ENCODE measurements around the gene MET.
"Not testable (repeated sequence)": the region's sequence is repeated elsewhere in the genome, so short reads cannot be mapped to it uniquely, and the experiment has no call there.

MET gene

DNA sequence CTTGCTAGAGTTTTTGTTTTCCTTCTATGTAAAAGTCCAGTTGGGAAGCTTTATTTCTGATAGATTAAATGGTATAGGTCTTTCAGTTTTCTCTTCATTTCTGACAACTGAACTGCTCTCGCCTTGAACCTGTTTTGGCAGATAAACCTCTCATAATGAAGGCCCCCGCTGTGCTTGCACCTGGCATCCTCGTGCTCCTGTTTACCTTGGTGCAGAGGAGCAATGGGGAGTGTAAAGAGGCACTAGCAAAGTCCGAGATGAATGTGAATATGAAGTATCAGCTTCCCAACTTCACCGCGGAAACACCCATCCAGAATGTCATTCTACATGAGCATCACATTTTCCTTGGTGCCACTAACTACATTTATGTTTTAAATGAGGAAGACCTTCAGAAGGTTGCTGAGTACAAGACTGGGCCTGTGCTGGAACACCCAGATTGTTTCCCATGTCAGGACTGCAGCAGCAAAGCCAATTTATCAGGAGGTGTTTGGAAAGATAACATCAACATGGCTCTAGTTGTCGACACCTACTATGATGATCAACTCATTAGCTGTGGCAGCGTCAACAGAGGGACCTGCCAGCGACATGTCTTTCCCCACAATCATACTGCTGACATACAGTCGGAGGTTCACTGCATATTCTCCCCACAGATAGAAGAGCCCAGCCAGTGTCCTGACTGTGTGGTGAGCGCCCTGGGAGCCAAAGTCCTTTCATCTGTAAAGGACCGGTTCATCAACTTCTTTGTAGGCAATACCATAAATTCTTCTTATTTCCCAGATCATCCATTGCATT, 27.1 kb downstream of the MET start:
- no peak for DNase-seq

DNA sequence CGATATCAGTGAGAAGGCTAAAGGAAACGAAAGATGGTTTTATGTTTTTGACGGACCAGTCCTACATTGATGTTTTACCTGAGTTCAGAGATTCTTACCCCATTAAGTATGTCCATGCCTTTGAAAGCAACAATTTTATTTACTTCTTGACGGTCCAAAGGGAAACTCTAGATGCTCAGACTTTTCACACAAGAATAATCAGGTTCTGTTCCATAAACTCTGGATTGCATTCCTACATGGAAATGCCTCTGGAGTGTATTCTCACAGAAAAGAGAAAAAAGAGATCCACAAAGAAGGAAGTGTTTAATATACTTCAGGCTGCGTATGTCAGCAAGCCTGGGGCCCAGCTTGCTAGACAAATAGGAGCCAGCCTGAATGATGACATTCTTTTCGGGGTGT, 27.7 kb downstream of the MET start:
- no peak for DNase-seq

DNA sequence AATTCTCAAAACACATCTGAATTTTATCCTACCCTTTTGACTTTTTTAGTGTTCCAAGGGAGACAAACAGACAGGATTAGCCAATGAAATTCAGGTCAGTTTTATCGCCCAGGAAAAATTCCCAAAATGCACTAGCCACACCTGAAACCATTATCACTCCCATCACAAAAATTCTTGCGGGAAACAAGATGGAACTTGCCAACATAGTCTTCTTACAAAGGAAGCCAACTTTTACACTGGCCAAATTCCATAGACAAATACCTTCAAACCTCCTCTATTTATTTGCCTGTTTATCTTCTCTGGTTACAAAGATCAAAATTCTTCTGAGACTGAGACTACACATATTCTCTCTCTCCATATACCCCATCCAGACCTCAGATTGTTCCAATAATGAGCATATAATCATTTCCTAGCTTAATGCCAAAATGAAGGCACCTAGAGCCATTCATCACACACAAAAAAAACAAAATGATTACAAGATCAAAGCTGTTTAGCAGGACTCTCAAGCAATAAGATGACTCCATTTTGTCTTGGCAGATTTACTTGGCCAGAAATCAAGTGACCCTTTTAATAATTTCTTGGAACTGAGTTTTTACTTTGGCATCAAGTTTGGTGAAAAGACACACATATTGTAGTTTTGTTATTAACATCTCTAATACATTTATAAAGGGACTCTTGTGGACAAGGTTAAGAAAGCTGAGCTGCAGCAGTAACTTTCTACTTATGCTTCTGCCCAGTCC, 30.2 kb downstream of the MET start:
- no peak for DNase-seq

DNA sequence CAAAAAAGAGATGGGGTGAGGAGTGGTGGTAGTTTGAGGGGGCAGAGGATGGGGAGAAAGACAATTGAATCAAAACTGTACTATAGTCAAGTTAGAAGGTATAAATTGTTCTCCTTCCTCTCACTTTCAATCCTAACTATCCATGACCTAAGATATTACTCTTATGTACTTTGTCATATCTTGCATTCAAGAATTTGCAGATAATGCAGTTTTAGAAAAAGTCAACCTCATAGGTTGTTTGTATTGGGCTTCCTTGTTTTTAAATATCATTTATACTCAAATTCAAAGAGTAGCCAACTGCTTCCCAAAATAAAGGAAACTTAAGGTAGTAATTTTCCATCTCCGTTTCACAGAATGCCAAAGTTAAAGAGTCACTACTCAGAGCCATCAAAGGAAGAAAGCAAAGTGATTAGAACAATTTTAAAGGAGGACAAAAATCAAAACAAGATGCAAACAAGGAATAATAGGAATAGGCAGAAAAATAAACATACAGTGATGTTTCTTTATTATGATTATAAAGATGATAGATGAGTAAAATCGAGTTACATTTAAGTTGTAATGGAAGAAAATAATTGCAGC, 32.7 kb downstream of the MET start:
- DNase-seq = no peak

DNA sequence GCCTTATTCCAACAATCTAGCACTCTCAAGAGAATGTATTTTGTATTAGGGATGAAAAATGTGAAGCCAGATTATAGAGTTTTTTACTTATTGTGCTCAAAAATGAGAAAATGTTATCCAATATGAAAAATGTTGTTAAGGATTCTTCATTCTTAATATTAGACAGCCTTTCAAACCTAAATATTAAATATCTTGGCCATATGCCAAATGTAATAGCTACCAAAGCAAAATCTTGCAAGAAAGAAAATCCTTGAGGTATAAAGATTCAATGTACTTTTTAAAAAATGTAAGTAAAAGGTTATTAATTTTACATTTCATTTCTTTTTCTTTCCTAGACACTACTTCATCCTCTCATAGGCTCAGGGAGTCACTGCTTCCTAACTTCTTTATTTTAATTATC, 33.4 kb downstream of the MET start:
- no peak for DNase-seq

DNA sequence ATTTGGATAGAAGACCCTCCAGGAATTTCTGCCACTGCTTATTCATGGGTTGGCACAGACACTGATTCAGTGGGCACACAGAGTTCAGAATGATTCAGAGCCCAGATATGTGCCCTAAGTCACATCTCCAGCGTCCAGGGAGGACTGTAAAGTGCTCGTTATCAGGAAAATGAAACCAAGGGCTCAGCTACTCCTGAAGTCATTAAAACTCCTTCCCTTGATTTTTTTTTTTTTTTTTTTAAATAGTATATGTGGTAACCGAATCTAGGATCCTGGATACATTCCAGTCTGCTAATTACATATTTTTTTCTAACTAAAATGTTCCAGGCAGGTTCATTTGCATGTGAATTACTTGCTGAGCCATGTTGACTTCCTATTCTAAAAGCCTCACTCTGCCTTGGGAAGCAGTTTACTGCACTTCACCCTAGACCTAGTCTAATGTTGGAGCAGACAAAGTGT, 34.7 kb downstream of the MET start:
- DNase-seq = no peak

DNA sequence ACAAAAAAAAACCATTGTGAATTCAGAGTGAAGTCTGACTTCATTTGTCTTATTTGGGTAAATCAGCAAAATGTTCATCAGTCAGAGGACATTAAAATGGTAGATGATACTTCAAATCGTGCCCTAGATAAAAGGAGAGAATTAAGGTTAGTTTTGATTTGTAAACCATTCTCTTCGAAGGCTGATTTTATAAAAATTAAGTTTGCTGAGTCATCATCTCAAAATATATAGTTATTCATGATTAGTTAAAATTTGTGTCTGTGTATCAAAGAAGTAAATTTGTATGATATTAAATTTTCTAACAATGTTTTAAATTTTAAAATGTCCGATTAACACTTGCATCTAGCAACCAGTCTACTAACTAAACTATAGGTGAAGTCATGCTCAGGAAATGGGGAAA, 35.3 kb downstream of the MET start:
- DNase-seq = no peak

DNA sequence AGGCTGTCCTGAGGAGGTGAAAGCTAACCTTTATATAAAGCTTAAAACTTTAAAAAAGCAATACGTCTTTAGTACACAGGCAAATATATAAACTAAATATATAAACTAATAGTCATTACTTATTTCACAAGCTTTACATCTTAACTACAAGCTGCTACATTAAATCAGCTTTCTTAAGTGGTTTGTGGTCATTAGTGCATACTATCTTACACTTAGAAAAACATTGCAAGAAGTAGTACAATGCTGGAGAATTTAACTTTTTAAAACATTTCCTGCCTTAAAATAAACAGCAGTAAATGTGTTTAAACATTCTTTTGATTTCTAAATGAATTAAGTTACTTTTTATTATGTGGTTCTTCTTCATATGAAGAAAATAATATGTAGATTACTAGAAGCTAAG, 36.3 kb downstream of the MET start:
- no peak for DNase-seq

DNA sequence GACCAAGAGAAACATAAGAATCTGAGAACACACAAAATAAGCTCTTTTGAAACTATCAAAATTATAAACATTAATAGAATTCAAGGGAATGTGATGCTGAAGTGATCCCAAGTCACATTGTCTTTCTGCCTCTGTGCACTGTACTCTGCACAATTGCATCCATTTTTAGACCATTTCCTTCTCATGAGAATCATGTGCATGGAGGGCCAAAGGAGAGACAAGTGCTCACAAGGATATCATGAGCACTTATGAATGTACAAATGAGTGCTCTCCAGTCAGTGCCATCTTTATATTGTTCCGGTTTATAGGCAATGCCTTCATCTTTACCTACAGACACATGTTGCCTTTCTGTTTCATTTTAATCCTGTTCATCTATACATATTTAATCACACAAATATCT, 36.9 kb downstream of the MET start:
- no peak for DNase-seq

DNA sequence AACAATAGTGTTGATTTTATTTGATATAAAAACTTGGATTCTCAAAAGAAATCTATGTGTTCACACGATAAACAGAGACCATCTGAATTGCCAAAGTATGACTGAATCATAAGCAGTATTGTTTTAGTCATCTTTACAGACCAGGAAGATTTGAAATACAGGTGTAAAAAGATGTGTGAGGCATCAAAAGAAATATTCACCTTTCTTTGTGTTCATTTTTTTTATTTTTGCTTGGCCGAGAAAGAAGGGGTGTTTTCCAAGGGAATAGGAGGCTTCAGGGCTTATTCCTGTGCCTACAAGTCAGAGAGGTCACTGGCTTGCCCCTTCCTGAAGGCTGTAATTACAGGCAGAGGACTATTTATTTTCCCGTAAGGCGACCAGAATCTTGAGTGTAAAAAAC, 37.3 kb downstream of the MET start:
- DNase-seq = no peak

DNA sequence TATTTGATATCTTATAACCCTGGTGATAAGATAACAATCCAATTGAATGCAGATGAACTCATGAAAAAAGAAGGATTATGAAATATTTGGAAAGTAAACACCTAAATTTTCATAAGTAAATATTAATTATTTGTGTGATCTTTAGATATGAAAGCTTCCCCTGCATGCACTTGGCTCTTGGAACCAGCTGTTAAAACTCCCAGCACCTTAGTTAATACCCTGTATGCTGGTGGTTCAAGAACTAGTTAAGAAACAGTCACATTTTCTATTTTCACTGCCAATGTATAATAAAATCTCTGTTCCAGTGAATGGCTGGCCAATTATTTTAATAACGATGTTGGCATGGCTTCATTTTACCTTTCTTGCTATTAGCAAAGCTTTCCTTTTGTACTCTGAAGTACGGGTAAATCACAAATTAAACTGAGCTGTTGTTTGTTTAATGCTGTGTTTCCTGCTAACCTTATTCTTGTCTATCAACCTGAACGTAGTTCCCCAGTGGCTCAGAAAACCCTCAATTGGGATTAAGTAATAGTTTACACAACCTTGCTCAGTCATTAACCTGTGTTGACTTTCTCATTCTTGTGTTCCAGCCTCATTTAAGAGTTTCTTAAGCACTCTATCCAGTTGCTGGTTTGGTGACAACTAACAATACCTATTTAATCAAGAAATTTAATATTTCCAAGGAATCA, 38.9 kb downstream of the MET start:
- no peak for DNase-seq

DNA sequence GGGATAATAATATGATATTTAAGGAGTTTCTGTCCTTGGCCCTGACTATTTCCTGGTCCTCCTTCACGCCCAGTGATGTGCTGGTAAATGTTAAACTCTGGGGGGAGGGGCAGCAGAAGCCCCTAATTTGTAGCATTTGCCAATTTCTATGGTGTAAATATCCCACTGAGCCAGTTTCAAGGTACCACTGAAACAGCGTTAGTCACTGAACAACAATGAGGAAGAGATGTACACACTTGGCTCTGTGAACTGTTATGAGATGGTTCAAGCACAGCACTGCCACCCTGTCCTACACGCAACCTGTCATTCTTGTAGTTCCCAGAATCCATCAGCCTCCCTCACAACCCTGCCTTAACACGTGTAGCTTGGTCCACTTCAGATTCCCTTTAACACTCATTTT, 39.8 kb downstream of the MET start:
- no peak for DNase-seq

DNA sequence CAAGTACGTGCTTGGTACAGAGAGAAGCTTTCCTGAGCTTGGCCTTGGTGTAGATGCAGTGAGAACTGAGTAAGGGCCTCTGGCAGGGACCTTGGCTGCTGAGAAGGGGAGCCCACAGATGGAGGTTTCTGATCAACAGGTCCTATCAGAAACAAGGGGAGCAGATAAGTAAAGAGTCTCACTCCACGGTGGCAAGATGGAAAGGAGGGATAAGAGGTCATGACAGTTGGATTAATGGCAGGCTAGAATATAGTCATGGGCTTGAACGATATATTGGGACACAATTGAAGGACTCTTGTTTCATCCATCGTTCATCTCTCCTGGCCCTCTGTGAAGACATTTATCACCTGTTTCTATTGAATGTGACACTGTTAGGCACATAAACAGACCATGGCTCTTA, 41.5 kb downstream of the MET start:
- DNase-seq = no peak

DNA sequence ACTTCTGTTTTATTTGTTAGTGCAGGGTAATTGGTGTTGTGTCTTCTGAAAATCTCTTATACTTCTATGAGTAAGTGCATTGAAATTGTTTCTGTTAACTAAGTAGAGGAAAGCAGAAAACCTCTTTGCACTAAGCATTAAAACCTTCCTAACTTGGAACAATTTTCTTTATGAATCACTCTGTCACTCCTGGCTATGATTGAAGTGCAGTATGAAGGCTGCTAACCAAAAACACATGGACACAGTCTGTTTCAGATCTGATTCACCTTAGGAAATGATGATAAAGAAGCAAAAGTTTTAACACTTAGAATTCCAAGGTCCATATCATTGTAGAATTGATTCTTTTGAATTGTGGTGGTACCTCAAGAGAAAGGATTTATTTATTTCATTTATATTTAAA, 41.9 kb downstream of the MET start:
- no peak for DNase-seq

DNA sequence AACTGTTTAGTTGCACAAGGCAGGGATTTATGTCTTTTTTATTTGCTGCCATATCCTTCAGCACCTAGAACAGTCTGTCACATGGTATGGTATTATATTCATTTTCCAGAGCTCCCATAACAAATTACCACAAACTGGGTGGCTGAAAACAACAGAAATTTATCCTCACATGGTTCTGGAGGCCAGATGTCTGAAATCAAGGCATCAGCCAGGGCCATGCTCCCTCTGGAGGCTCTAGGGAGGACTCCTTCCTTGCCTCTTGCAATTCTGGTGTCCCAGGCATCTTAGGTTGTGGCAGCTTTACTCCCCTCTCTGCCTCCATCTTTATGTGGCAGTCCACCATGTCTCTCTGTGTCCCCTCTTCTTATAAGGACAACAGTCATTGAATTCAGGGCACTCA, 43.1 kb downstream of the MET start:
- no peak for DNase-seq

DNA sequence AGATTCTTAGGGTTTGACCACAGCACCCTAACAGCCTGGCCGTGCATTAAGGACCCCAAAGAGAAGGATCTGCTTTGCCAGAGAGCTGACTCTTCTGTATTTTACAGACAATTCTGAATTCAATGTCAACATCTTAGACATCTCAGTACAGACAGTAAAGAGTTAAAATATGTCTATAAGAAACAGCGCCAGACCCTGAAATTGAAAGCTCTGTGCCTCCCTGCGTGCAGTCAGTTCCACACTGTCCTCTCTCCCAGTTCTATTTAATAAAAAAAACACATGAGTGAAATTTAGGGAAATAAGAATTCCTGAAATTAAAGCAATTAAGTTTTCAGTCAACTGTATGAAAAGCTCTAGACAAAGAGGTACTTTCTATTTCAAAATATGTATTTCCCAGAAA, 45.1 kb downstream of the MET start:
- DNase-seq = no peak

DNA sequence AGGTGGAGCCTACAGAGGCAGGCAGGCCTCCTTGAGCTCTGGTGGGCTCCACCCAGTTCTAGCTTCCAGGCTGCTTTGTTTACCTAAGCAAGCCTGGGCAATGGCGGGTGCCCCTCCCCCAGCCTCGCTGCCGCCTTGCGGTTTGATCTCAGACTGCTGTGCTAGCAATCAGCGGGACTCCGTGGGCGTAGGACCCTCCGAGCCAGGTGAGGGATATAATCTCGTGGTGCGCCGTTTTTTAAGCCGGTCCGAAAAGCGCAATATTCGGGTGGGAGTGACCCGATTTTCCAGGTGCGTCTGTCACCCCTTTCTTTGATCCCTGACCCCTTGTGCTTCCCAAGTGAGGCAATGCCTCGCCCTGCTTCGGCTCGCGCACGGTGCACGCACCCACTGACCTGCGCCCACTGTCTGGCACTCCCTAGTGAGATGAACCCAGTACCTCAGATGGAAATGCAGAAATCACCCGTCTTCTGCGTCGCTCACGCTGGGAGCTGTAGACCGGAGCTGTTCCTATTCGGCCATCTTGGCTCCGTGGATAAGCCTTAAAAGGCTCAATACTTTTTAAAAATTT, 52.0 kb downstream of the MET start:
- DNase-seq = not testable (repeated sequence)

DNA sequence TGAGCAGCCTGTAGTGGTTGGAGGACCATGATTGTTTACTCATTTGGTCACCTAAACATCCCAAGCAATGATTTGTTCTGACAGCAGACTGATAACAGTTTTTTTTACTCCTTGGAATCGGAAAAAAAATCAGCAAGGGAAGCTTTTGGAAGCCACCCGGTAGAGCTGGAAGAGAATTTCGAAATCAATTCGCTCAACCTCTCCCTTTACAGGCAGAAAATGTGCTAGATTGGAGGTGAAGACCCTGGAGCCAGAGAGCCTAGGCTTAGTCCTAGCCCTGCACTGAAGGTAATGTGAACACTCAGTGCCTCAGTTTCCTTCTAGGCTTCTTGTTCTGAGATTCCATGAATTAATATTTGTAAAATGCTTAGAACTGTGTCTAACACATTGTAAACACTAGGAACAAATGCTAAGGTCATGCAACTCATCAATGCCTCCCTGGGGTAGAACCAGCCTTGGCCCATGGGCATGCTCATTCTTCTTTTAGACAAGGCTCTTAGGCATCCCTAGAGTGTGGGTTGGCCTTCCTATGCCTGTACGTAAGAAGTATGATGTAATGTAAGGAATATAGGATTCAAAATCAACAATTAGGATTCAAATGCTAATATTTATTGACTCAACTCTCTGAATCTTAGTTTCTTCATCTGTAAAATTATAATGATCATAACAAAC, 52.7 kb downstream of the MET start:
- no peak for DNase-seq

DNA sequence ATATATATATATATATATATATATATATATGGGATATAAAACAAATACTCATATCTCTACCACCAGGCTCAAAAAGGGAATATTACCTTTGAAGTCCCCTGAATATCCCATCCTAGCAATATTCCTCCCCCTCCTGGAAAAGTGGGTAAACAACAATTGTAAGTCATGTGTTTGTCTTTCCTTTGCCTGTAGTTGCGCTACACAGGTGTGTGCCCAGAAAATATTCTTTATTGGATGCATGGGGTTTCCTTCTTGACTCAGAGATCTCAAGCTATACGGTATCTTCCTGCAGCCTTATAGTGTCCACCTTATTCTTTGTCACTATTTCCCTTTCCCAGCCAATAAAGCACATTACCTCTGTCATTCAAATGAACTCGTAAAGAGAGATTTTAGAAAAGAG, 54.2 kb downstream of the MET start:
- no peak for DNase-seq

DNA sequence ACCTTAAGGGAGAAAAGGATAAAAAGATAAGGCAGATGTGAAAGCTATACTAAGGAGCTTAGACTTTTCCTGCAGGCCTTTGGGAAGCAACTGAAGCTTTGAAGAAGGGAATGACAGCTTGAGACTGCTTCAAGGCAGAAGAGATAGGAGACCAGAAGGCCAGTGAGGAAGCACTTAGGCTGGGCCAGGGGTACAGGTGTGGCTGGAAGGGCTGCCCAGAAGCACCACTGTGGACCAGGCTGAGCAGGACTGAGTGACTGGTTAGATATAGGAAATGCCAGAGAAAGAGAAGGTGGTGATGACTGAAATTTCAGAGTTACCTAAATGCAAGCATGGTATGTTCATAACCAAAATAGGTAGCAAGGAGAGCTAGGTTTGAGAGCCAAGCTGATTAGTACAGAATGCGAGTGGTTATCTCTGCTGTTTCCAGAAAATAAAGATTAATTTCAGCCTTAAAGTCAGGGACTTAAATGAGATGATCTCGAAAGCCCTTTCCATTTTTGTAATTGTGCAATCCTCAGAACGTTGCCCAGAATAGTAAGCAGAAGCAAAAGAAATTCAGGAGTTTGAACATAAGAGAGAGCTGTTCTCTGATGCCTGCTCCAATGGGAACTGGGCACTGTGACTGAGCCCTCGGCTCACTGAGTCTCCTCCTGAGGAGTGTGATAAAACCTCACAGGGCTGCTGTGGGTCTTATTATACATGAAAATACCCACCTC, 54.9 kb downstream of the MET start:
- no peak for DNase-seq

DNA sequence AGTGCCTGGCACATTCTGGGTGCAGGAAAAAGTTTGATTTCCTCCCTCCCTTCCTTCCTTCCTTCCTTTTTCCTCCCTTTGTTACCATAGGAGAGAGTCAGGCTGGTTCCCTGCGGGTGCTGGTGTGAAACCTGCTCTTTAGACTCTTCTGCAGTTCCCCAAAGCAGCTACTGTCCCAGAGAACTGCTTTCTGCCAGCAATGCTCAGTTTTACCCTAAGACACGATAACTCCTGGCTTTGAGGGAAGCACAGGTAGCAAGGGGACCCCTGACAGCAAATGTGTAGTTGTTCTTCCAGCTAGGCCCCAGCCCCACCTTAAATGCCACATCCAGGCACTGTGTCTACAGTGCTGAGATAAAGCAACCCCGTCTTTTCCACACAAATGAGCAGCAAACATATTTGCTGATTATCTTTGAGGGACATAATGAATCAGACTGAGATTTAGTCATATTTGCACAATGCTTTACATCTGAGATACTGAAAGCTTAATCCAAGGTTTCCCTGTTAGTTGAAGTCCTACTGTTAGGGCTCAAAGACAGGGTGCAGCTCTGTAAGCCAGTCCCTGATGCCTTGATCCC, 55.5 kb downstream of the MET start:
- DNase-seq = no peak

DNA sequence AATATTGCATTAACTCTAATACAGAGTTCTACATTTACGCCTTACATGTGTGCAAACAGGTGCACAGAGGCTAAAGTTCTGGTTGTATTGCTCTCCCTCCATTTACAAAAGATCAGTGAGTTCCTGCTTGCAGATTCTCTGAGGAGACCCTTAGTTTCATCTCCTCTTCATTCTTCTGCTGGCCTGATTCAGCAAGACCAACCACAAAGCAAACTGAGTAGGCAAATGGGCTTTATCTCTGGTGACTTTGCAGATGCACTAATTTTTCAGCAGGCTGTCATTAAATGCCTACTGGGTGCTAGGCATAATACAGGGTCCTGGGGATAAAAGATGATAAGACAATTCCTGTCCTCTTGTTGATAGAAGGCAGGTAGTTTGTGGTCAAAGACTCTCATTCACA, 56.4 kb downstream of the MET start:
- no peak for DNase-seq

All from right forelimb (tissue), 1 donor.